ENCODE results near the gene TRIM2.

DNA sequence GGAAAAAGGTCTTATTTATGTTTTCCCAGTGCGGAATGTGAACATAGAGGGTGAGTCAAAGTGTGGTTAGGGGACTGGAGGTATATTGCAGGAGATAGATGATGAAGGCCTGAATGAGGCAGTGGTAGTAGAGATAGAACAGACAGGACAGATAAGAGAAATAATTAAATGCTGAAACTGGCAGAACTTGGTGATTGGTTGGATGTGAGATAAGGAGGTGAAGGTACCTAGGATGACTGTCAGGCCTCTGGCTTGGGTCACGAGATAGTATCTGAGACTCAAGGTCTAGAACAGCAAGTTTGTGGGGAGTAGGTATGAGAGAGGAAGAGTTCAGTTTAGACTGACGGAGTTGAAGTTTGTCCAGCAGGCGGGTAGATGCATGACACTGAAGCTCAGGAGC is 143.8 kb downstream of the TRIM2 start:
- TF ChIP-seq, protein P1, sequence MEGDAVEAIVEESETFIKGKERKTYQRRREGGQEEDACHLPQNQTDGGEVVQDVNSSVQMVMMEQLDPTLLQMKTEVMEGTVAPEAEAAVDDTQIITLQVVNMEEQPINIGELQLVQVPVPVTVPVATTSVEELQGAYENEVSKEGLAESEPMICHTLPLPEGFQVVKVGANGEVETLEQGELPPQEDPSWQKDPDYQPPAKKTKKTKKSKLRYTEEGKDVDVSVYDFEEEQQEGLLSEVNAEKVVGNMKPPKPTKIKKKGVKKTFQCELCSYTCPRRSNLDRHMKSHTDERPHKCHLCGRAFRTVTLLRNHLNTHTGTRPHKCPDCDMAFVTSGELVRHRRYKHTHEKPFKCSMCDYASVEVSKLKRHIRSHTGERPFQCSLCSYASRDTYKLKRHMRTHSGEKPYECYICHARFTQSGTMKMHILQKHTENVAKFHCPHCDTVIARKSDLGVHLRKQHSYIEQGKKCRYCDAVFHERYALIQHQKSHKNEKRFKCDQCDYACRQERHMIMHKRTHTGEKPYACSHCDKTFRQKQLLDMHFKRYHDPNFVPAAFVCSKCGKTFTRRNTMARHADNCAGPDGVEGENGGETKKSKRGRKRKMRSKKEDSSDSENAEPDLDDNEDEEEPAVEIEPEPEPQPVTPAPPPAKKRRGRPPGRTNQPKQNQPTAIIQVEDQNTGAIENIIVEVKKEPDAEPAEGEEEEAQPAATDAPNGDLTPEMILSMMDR (IDR thresholded peaks at IDR 0.05; ENCODE audit: low read depth, low read length, missing input control), result no peak
- TF ChIP-seq RAD21 (IDR thresholded peaks at IDR 0.05) (no peak), GABPA (IDR thresholded peaks at IDR 0.05 in 1 of 2, conservative IDR thresholded peaks at IDR 0.05 in 1 of 2) (no peak), RXRA (IDR thresholded peaks at IDR 0.05) (no peak), TAF1 (conservative IDR thresholded peaks at IDR 0.05) (no peak)
- TF ChIP-seq, protein P2, sequence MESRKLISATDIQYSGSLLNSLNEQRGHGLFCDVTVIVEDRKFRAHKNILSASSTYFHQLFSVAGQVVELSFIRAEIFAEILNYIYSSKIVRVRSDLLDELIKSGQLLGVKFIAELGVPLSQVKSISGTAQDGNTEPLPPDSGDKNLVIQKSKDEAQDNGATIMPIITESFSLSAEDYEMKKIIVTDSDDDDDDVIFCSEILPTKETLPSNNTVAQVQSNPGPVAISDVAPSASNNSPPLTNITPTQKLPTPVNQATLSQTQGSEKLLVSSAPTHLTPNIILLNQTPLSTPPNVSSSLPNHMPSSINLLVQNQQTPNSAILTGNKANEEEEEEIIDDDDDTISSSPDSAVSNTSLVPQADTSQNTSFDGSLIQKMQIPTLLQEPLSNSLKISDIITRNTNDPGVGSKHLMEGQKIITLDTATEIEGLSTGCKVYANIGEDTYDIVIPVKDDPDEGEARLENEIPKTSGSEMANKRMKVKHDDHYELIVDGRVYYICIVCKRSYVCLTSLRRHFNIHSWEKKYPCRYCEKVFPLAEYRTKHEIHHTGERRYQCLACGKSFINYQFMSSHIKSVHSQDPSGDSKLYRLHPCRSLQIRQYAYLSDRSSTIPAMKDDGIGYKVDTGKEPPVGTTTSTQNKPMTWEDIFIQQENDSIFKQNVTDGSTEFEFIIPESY (IDR thresholded peaks at IDR 0.05), result no peak
- TF ChIP-seq, protein P3, sequence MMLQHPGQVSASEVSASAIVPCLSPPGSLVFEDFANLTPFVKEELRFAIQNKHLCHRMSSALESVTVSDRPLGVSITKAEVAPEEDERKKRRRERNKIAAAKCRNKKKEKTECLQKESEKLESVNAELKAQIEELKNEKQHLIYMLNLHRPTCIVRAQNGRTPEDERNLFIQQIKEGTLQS (IDR thresholded peaks at IDR 0.05), result no peak
- TF ChIP-seq, protein P4, sequence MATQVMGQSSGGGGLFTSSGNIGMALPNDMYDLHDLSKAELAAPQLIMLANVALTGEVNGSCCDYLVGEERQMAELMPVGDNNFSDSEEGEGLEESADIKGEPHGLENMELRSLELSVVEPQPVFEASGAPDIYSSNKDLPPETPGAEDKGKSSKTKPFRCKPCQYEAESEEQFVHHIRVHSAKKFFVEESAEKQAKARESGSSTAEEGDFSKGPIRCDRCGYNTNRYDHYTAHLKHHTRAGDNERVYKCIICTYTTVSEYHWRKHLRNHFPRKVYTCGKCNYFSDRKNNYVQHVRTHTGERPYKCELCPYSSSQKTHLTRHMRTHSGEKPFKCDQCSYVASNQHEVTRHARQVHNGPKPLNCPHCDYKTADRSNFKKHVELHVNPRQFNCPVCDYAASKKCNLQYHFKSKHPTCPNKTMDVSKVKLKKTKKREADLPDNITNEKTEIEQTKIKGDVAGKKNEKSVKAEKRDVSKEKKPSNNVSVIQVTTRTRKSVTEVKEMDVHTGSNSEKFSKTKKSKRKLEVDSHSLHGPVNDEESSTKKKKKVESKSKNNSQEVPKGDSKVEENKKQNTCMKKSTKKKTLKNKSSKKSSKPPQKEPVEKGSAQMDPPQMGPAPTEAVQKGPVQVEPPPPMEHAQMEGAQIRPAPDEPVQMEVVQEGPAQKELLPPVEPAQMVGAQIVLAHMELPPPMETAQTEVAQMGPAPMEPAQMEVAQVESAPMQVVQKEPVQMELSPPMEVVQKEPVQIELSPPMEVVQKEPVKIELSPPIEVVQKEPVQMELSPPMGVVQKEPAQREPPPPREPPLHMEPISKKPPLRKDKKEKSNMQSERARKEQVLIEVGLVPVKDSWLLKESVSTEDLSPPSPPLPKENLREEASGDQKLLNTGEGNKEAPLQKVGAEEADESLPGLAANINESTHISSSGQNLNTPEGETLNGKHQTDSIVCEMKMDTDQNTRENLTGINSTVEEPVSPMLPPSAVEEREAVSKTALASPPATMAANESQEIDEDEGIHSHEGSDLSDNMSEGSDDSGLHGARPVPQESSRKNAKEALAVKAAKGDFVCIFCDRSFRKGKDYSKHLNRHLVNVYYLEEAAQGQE (IDR thresholded peaks at IDR 0.05), result no peak

All from liver (tissue), 3 donors.